Stimulated activated naive CD8-positive, alpha-beta T cell treated with anti-CD3 and anti-CD28 coated beads, Interleukin-15, amount 100 ng/mL, for 72 hours (primary cell): ENCODE measurements around the gene NAP1L5.

Experiments used
- ATAC-seq: fragments of 150-1000 bp; cut with Tn5 transposase; 2 replicates; pipeline ENCODE4 v1.10.0; 2021; ENCODE audit warnings: mild to moderate bottlenecking, moderate library complexity
- DNase-seq, 2 donors: peaks; one replicate each; pipeline ENCODE4 v3.0.0; 2021 to 2022
- H3K27ac Mint-ChIP-seq, 2 donors: one replicate each; pipeline ENCODE4 v1.8.0; 2022; ENCODE audit warnings: mild to moderate bottlenecking in 2 of 2, mixed read lengths in 2 of 2, moderate library complexity in 2 of 2
- H3K27me3 Mint-ChIP-seq: one replicate; pipeline ENCODE4 v1.8.0; 2022; ENCODE audit warnings: mixed read lengths
- H3K4me1 Mint-ChIP-seq: one replicate; pipeline ENCODE4 v1.8.0; 2022; ENCODE audit warnings: mild to moderate bottlenecking, mixed read lengths
- H3K4me3 Mint-ChIP-seq, 2 donors: one replicate each; pipeline ENCODE4 v1.8.0; 2022; ENCODE audit warnings: mild to moderate bottlenecking in 2 of 2, mixed read lengths in 2 of 2, moderate library complexity in 1 of 2
- H3K9me3 Mint-ChIP-seq, 2 donors: one replicate each; pipeline ENCODE4 v1.8.0; 2022; ENCODE audit warnings: mixed read lengths in 2 of 2

Gene NAP1L5

GRCh38 chr4:88697588-88698329 lies at the start of gene NAP1L5:
Gene NAP1L5, minus strand, starts transcription at chr4:88697829. Its CDS starts 75 bp downstream, at chr4:88697754.
- peaks cover 18% of the 10 kb centered on the region for H3K4me1 Mint-ChIP-seq
- ATAC-seq (peak; percentile 95), DNase-seq (peak; percentile 52 to 74)
- H3K4me3 Mint-ChIP-seq: peak within 1 kb of the TSS; percentile 81 to 91
- peak within 1 kb of the TSS; percentile 86 to 96 for H3K27ac Mint-ChIP-seq
- H3K9me3 Mint-ChIP-seq: peaks cover 0 to 6% of the 10 kb centered on the region in 2 donors
- H3K27me3 Mint-ChIP-seq: no peaks in the 10 kb centered on the region

DNA sequence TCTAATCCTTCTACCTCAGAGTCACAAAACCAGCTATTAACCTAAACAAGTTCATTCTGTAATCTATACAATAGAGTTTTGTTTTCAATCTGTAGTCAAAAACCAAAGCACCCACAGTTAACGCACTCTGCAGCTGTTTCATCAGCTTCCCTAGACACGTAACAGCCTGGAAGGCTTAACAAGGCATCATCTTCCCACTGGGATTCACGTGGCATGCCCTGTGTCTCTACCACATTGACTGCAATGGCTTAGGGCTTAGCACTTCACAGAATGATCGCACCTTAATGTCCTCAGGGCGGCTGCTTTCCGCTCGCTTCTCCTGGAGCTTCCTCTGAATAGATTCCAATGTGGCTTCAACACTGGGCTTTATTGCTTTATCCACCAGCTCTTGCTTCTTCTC lies 49.7 kb upstream of the NAP1L5 start:
- no peak for DNase-seq
- no peaks in the 10 kb centered on the region for H3K4me1 Mint-ChIP-seq
- H3K27ac Mint-ChIP-seq: no peak overlapping the region
- ATAC-seq: no peak
- no peak overlapping the region for H3K4me3 Mint-ChIP-seq
- no peaks in the 10 kb centered on the region for H3K9me3 Mint-ChIP-seq
- H3K27me3 Mint-ChIP-seq: peaks cover 8% of the 10 kb centered on the region

DNA sequence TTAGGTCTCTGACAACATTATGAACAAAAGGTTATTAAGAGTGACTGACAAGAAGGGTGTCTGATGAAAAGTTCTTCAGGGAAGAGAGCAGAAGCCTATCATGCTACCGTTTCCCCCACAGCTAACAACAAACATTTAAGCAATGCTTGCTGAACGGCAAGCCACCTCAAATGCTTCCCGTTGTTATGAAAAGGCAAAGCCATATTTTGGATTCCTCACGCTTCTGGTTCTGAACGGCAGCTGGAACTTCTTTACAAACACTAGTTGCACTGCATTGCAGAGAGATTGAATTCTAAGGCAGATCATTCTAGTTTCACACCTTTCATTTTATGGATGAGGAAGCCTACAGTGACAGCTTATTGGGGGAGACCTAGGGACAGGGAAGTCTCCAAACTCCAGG lies 48.6 kb upstream of the NAP1L5 start:
- Mint-ChIP-seq H3K27me3 (peaks cover 8% of the 10 kb centered on the region), H3K4me1 (no peaks in the 10 kb centered on the region), H3K9me3 (no peaks in the 10 kb centered on the region), H3K4me3 (no peak overlapping the region), H3K27ac (no peak overlapping the region)
- no peak for DNase-seq
- ATAC-seq: no peak

DNA sequence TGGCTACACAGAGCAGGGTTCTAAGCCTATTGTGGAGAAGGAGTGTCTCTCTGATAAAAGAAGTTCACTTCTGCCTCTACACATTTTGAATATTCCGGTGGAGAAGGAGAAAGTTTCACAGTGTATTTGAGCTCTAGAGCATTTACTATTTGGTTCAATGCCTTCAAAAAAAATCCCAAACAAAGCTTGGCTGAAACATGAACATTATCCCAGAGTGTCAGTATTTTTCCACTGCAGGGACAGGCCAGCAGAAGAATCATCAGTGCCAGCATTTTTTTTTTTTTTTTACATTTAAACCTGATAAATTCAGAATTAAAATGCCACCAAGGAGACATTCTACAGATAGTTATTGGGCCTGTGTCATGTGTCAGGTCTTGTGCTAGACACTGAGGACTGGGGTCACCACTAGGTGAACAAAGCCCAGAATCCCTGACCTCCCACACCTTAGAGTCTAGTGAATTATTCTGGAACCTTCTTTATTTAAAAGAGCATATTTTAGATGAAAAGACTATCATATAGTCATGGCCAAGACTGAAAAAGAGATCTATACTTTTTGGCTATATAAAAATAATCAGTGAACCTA lies 48.0 kb upstream of the NAP1L5 start:
- Mint-ChIP-seq H3K4me1 (no peaks in the 10 kb centered on the region), H3K9me3 (no peaks in the 10 kb centered on the region), H3K27me3 (peaks cover 8% of the 10 kb centered on the region), H3K4me3 (no peak overlapping the region), H3K27ac (no peak overlapping the region)
- no peak for DNase-seq
- no peak for ATAC-seq

- no peak overlapping the region for H3K27ac Mint-ChIP-seq
- H3K9me3 Mint-ChIP-seq: no peaks in the 10 kb centered on the region
These were observed 47.5 kb upstream of the NAP1L5 start for GRCh38 chr4:88745175-88745574.

DNA sequence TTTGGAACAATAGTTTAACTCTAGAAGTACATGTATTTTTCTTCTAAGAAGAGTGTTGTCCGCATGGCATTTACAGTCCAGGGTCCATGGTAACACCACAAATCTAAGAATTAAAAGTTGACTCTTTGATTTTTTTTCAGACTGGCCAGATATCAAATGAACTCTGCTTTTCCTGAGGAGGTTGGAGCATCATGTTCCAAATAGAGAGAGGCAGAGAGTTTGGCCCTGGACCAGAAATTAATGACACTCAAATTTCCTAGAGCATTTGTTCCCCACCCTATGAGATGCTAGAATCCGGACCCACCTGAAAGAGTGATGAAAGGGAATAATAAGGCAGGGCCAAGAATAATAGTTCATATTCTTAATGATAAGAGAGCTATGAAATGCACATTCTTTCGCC lies 47.0 kb upstream of the NAP1L5 start:
- Mint-ChIP-seq H3K4me3 (no peak overlapping the region), H3K27me3 (peaks cover 8% of the 10 kb centered on the region), H3K27ac (peak overlapping the region in 1 of 2 donors; percentile 5), H3K4me1 (no peaks in the 10 kb centered on the region), H3K9me3 (no peaks in the 10 kb centered on the region)
- ATAC-seq (no peak), DNase-seq (no peak)

More at GRCh38 chr4:88745175-88745574, 47.5 kb upstream of the NAP1L5 start:
- ATAC-seq (no peak), DNase-seq (no peak)
- Mint-ChIP-seq H3K4me1 (no peaks in the 10 kb centered on the region), H3K27me3 (peaks cover 8% of the 10 kb centered on the region), H3K4me3 (no peak overlapping the region)

- DNase-seq: no peak
- Mint-ChIP-seq H3K27ac (no peak overlapping the region), H3K4me3 (no peak overlapping the region), H3K27me3 (peaks cover 4% of the 10 kb centered on the region), H3K4me1 (no peaks in the 10 kb centered on the region), H3K9me3 (no peaks in the 10 kb centered on the region)
- ATAC-seq: no peak
These were observed 46.1 kb upstream of the NAP1L5 start for GRCh38 chr4:88743696-88744095.

GRCh38 chr4:88742561-88742960 lies 44.9 kb upstream of the NAP1L5 start:
- Mint-ChIP-seq H3K9me3 (no peaks in the 10 kb centered on the region), H3K27ac (no peak overlapping the region), H3K4me1 (peaks cover 8% of the 10 kb centered on the region), H3K4me3 (no peak overlapping the region), H3K27me3 (no peaks in the 10 kb centered on the region)
- ATAC-seq (no peak), DNase-seq (no peak)

DNA sequence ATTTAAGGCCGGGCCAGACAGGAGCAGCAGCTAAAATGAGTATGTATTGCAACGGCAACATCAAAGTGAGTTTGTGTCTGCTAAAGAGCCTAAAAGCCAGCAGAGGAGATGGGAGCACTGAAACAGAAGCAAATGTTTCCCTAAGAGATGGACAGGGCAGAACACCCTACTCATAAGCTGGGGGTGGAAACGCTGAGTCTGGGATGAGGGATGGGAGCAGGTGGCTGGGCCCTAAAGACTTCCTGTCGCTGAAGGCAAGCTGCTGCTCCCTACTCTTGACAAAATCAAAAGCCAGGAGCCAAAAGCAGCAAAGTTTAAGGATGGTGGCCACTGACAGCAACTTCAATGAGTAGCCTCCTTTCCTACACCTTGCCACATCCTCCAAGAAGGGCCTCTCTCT lies 40.6 kb upstream of the NAP1L5 start:
- Mint-ChIP-seq H3K27ac (peak overlapping the region in 1 of 2 donors; percentile 74), H3K27me3 (no peaks in the 10 kb centered on the region), H3K4me1 (peaks cover 21% of the 10 kb centered on the region), H3K4me3 (no peak overlapping the region), H3K9me3 (no peaks in the 10 kb centered on the region)
- DNase-seq: no peak
- ATAC-seq: no peak

DNA sequence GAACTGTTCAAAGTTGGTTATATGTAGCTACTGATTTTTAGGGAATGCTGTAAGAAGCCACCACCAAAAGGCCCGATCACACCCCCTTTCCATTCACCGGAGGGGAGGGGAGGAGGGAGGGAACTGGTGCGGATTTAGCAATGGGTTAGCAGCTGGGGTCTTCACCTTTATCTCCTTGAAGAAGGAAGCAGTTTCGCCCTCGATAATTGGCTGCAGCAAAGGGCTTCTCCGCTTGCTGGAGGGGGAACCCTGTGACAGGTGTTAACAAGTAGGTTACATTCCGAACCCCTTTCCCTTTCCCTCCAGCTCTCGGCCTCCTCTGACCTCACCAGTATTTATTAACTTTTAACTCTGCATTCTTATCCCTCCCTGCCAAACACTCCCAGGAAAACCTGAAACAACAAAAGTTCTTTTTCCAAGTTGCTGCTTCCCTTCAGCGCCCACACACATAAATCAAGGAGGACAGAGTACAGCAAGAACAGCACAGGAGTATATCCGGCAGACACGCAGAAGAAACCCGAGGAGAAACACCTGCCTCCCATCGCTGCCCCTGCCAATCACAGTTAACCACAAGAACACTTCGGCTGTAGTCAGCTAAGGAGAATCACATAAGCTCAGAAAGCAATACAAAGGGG lies 39.8 kb upstream of the NAP1L5 start:
- no peaks in the 10 kb centered on the region for H3K27me3 Mint-ChIP-seq
- H3K4me3 Mint-ChIP-seq: peak overlapping the region; percentile 67 to 68
- ATAC-seq (peak; percentile 88), DNase-seq (peak; percentile 18 to 20)
- no peaks in the 10 kb centered on the region for H3K9me3 Mint-ChIP-seq
- H3K27ac Mint-ChIP-seq: peak overlapping the region in 1 of 2 donors; percentile 41
- H3K4me1 Mint-ChIP-seq: peaks cover 21% of the 10 kb centered on the region

GRCh38 chr4:88736264-88736663 lies 38.6 kb upstream of the NAP1L5 start:
- ATAC-seq (no peak), DNase-seq (no peak)
- H3K4me1 Mint-ChIP-seq: peaks cover 21% of the 10 kb centered on the region
- no peak overlapping the region for H3K27ac Mint-ChIP-seq
- H3K27me3 Mint-ChIP-seq: no peaks in the 10 kb centered on the region
- H3K9me3 Mint-ChIP-seq: no peaks in the 10 kb centered on the region
- no peak overlapping the region for H3K4me3 Mint-ChIP-seq

DNA sequence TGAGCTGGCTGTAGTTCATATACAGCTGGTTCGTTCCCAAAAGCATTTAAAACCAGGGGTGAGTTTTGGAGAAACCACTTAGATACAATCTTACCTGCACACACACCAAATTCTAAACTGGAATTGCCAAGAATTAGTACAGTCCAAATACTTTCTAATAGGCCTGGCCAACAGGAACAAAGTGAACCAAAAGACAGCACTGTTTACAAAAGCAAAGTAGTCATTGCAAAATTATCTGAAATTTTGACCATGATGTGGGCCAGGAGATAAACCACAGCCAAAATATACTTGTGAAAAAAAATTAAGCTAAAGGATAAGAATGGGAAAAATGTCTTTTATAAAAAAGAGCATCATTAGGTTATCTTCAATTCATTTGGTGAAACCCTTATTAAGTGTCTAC lies 37.9 kb upstream of the NAP1L5 start:
- Mint-ChIP-seq H3K27me3 (no peaks in the 10 kb centered on the region), H3K27ac (no peak overlapping the region), H3K4me3 (no peak overlapping the region), H3K4me1 (peaks cover 21% of the 10 kb centered on the region), H3K9me3 (no peaks in the 10 kb centered on the region)
- ATAC-seq (no peak), DNase-seq (no peak)

DNA sequence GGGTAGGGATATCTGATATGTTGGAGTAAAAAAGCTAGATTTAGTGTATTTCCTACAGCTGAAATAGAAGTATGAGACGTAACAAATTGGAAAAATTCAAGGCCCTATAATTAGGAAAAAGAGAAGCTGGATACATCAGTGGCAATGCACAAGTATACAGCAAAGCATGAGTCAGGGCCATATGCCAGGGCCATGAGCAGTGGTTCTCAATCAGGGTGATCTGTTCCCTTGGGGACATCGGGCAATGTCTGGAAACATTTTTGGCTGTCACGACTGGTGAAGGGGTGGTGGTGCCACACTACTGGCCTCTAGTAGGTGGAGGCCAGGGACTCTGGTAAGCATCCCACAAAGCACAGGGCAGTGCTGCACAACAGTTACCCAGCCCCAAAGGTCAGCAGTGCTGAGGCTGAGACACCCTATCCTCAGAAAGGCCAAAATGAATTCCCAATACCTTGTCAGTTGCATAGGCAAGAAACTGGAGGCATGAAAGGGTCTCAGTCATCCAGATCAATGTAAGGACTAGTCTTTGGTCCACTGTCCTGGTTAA lies 36.8 kb upstream of the NAP1L5 start:
- peaks cover 21% of the 10 kb centered on the region for H3K4me1 Mint-ChIP-seq
- no peaks in the 10 kb centered on the region for H3K27me3 Mint-ChIP-seq
- no peak overlapping the region for H3K4me3 Mint-ChIP-seq
- DNase-seq (no peak), ATAC-seq (no peak)
- H3K27ac Mint-ChIP-seq: no peak overlapping the region
- H3K9me3 Mint-ChIP-seq: no peaks in the 10 kb centered on the region

DNA sequence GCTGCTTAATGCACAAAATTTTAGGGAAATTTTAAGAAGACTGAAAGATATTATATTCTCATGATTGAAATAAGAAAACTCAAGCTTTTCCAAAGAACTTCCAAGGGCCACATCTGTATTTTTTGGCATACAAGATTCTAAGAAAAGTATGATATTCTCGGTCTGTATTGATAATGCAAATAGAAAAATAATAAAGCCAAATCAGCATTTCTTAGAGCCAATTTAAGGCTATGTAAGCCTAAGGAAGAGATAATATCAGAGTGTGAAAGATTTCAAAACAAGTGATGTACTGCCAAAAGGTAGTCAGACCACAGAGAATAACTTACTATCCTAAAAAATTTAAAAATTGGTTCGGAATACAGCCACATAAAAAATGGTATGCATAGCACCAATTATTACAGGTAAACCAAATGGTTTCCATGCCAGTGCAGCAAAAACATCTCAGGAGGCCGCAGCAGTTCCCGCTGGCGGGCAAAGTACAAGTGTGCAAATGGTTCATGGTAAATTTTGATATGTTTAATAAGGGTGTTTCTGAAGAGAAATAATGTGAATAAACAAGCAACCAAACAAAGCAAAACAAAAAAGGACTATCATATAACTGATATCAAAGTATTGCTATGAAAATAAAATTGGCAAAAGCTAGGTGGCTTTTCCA lies 35.2 kb upstream of the NAP1L5 start:
- Mint-ChIP-seq H3K4me1 (peaks cover 15% of the 10 kb centered on the region), H3K27me3 (no peaks in the 10 kb centered on the region), H3K4me3 (no peak overlapping the region), H3K9me3 (no peaks in the 10 kb centered on the region), H3K27ac (no peak overlapping the region)
- ATAC-seq (no peak), DNase-seq (no peak)

DNA sequence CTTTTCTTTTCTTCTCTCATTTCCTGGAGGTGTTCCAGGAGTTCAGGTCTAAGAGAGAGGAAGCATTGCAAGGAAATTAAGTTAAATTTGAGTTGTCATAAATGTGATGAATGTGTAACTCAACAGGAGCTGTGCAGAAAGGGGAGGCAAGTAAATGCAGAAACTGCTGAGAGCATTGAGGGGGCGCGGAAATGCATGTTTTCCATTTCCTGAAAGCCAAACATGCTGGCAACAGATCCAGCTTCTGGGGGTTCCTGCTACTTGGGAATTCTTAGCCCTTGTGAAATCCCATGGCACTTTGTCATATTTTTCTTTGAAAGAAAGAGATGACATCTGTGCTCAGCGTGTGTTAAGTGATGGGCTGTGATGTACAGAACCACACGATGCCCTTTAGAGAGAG lies 33.8 kb upstream of the NAP1L5 start:
- Mint-ChIP-seq H3K27ac (peak overlapping the region in 1 of 2 donors; percentile 19), H3K4me1 (peaks cover under 1% of the 10 kb centered on the region), H3K9me3 (no peaks in the 10 kb centered on the region), H3K4me3 (no peak overlapping the region), H3K27me3 (no peaks in the 10 kb centered on the region)
- no peak for DNase-seq
- no peak for ATAC-seq
